ENCODE measurements around the gene NTS. TPM values are rescaled to one million over a fixed set of nuclear protein-coding genes. Genes with fewer than 3 reads are reported as not detected.

NTS gene
- total and polyA plus RNA-seq, 3 experiments from 2014 or later = not detected

- ChIA-PET CTCF (no interaction called here), POLR2A (no interaction called here)
- H3K36me3 Mint-ChIP-seq = no peaks in the 10 kb centered on the region
These were observed 1.5 kb upstream of the NTS start for GRCh38 chr12:85872497-85873091.

DNA sequence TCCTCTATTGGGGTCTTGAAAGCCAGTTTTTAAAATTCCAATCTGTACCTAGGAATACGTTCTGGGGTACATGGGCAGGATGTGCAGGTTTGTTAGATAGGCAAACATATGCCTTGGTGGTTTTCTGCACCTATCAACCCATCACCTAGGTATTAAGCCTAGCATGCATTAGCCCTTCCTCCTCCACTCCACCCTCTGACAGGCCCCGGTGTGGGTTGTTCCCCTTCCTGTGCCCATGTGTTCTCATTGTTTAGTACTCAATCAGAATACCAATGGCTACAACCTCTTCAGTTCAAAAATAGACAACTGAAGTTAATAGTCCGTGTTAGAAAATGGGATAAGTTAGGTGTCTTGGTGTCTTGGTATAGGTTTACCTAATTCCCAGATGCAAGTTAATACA is 3.4 kb downstream of the NTS start:
- no peak overlapping the region for H3K27ac Mint-ChIP-seq
- Histone ChIP-seq H3K4me1 (ENCODE audit: insufficient read depth, low read length) (no peaks in the 10 kb centered on the region), H3K27ac (ENCODE audit: low read depth, low read length) (no peak overlapping the region), H3K36me3 (ENCODE audit: insufficient read depth, low read length) (no peaks in the 10 kb centered on the region), H3K4me3 (ENCODE audit: low read length) (no peak overlapping the region), H3K27me3 (ENCODE audit: insufficient read depth, low read length, poor library complexity, severe bottlenecking) (no peaks in the 10 kb centered on the region), H3K9me3 (ENCODE audit: low read length) (no peaks in the 10 kb centered on the region)
- DNase-seq = no peak
- POLR2A ChIA-PET = no interaction called here
- no peaks in the 10 kb centered on the region for H3K9me3 Mint-ChIP-seq
- no peaks in the 10 kb centered on the region for H3K36me3 Mint-ChIP-seq
- no peak overlapping the region for H3K4me3 Mint-ChIP-seq
- CTCF ChIA-PET = no interaction called here
- H3K27me3 Mint-ChIP-seq = no peaks in the 10 kb centered on the region
- H3K4me1 Mint-ChIP-seq = no peaks in the 10 kb centered on the region

More at GRCh38 chr12:85872497-85873091, 1.5 kb upstream of the NTS start:
- no peak overlapping the region for H3K4me3 ChIP-seq (ENCODE audit: low read length)
- Mint-ChIP-seq H3K4me1 (no peaks in the 10 kb centered on the region), H3K27ac (no peak overlapping the region), H3K9me3 (no peaks in the 10 kb centered on the region), H3K4me3 (no peak overlapping the region), H3K27me3 (no peaks in the 10 kb centered on the region)
- DNase-seq = no peak
- no peaks in the 10 kb centered on the region for H3K9me3 ChIP-seq (ENCODE audit: low read length)
- no peaks in the 10 kb centered on the region for H3K27me3 ChIP-seq (ENCODE audit: insufficient read depth, low read length, poor library complexity, severe bottlenecking)
- H3K27ac ChIP-seq (ENCODE audit: low read depth, low read length) = no peak overlapping the region
- H3K36me3 ChIP-seq (ENCODE audit: insufficient read depth, low read length) = no peaks in the 10 kb centered on the region
- H3K4me1 ChIP-seq (ENCODE audit: insufficient read depth, low read length) = no peaks in the 10 kb centered on the region

DNA sequence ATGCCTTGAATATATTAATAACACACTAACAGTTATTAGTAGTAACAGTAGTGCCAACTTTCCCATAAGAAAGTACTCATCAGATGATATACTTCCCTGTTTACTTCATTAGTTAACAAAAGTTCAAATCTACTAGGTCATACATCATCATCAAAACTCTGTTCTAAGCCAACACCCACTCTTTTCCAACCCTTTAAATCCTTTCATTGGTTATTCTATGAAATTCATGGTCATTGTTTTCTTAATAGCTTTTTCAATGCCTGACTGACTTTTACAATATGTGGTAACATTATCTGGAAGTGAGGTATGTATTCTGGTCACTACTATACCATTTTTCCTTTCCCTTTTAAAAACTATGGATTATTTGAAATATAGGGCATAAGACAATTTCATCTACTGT is 9.7 kb downstream of the NTS start:
- ChIA-PET POLR2A (no interaction called here), CTCF (no interaction called here)
- DNase-seq = no peak
- H3K9me3 ChIP-seq (ENCODE audit: low read length) = no peaks in the 10 kb centered on the region
- Mint-ChIP-seq H3K4me3 (no peak overlapping the region), H3K27me3 (no peaks in the 10 kb centered on the region), H3K4me1 (no peaks in the 10 kb centered on the region), H3K9me3 (peaks cover 0 to 4% (median 0%) of the 10 kb centered on the region in 5 donors), H3K27ac (no peak overlapping the region), H3K36me3 (no peaks in the 10 kb centered on the region)
- no peaks in the 10 kb centered on the region for H3K27me3 ChIP-seq (ENCODE audit: insufficient read depth, low read length, poor library complexity, severe bottlenecking)
- no peak overlapping the region for H3K4me3 ChIP-seq (ENCODE audit: low read length)
- H3K4me1 ChIP-seq (ENCODE audit: insufficient read depth, low read length) = no peaks in the 10 kb centered on the region
- no peak overlapping the region for H3K27ac ChIP-seq (ENCODE audit: low read depth, low read length)
- no peaks in the 10 kb centered on the region for H3K36me3 ChIP-seq (ENCODE audit: insufficient read depth, low read length)

GRCh38 chr12:85894653-85895052 is 20.6 kb downstream of the NTS start:
- Histone ChIP-seq H3K27me3 (ENCODE audit: insufficient read depth, low read length, poor library complexity, severe bottlenecking) (no peaks in the 10 kb centered on the region), H3K27ac (ENCODE audit: low read depth, low read length) (no peak overlapping the region), H3K4me1 (ENCODE audit: insufficient read depth, low read length) (no peaks in the 10 kb centered on the region), H3K36me3 (ENCODE audit: insufficient read depth, low read length) (no peaks in the 10 kb centered on the region), H3K4me3 (ENCODE audit: low read length) (no peak overlapping the region), H3K9me3 (ENCODE audit: low read length) (no peaks in the 10 kb centered on the region)
- POLR2A ChIA-PET = no interaction called here
- Mint-ChIP-seq H3K4me1 (no peaks in the 10 kb centered on the region), H3K27me3 (no peaks in the 10 kb centered on the region), H3K9me3 (peaks cover 0 to 15% (median 2%) of the 10 kb centered on the region in 5 donors), H3K36me3 (no peaks in the 10 kb centered on the region), H3K4me3 (no peak overlapping the region), H3K27ac (no peak overlapping the region)
- CTCF ChIA-PET = no interaction called here
- DNase-seq = no peak

- H3K36me3 Mint-ChIP-seq = no peaks in the 10 kb centered on the region
- no peak overlapping the region for H3K4me3 Mint-ChIP-seq
- no peaks in the 10 kb centered on the region for H3K9me3 ChIP-seq (ENCODE audit: low read length)
- no peaks in the 10 kb centered on the region for H3K4me1 ChIP-seq (ENCODE audit: insufficient read depth, low read length)
- peak in 1 of 5 donors; percentile 4 for DNase-seq
- H3K4me3 ChIP-seq (ENCODE audit: low read length) = no peak overlapping the region
- CTCF ChIA-PET = no interaction called here
- H3K36me3 ChIP-seq (ENCODE audit: insufficient read depth, low read length) = no peaks in the 10 kb centered on the region
- H3K9me3 Mint-ChIP-seq = peaks cover 0 to under 1% (median 0%) of the 10 kb centered on the region in 5 donors
- no peaks in the 10 kb centered on the region for H3K27me3 ChIP-seq (ENCODE audit: insufficient read depth, low read length, poor library complexity, severe bottlenecking)
- no peaks in the 10 kb centered on the region for H3K4me1 Mint-ChIP-seq
- H3K27me3 Mint-ChIP-seq = no peaks in the 10 kb centered on the region
- no peak overlapping the region for H3K27ac ChIP-seq (ENCODE audit: low read depth, low read length)
- H3K27ac Mint-ChIP-seq = no peak overlapping the region
- POLR2A ChIA-PET = no interaction called here
These were observed 46.3 kb downstream of the NTS start for GRCh38 chr12:85920324-85920947.

- POLR2A ChIA-PET = no interaction called here
- CTCF ChIA-PET = no interaction called here
- H3K9me3 ChIP-seq (ENCODE audit: low read length) = no peaks in the 10 kb centered on the region
- no peaks in the 10 kb centered on the region for H3K4me1 ChIP-seq (ENCODE audit: insufficient read depth, low read length)
- H3K27ac ChIP-seq (ENCODE audit: low read depth, low read length) = no peak overlapping the region
- no peaks in the 10 kb centered on the region for H3K27me3 Mint-ChIP-seq
- H3K9me3 Mint-ChIP-seq = peaks cover 0 to 4% (median 2%) of the 10 kb centered on the region in 5 donors
- no peaks in the 10 kb centered on the region for H3K4me1 Mint-ChIP-seq
- H3K4me3 Mint-ChIP-seq = no peak overlapping the region
- DNase-seq = no peak
- H3K36me3 Mint-ChIP-seq = no peaks in the 10 kb centered on the region
- no peaks in the 10 kb centered on the region for H3K36me3 ChIP-seq (ENCODE audit: insufficient read depth, low read length)
- no peak overlapping the region for H3K27ac Mint-ChIP-seq
- H3K4me3 ChIP-seq (ENCODE audit: low read length) = no peak overlapping the region
- H3K27me3 ChIP-seq (ENCODE audit: insufficient read depth, low read length, poor library complexity, severe bottlenecking) = no peaks in the 10 kb centered on the region
These were observed 49.8 kb downstream of the NTS start for GRCh38 chr12:85923767-85924331.

DNA sequence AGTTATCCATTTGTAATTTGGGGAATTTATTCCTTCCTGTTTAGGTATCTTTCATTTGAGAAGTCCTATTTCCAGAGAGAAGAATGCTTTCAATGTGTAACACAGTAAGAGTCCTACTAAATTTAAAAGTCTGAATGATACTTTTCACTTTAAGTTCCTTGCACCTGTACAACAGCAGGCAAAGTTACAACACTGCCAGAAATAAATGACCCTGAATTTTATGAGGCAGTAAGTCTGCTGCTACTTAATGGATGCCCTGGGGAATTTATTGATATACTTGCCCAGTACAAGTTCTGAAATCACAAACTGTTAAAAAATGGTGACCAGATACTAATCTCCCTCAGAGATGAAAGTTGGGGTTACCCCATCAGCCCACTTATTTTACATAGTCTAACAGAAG is 53.1 kb downstream of the NTS start:
- Mint-ChIP-seq H3K36me3 (no peaks in the 10 kb centered on the region), H3K4me1 (no peaks in the 10 kb centered on the region), H3K4me3 (no peak overlapping the region), H3K27ac (no peak overlapping the region), H3K9me3 (peaks cover 0 to 5% (median 3%) of the 10 kb centered on the region in 5 donors), H3K27me3 (no peaks in the 10 kb centered on the region)
- Histone ChIP-seq H3K36me3 (ENCODE audit: insufficient read depth, low read length) (no peaks in the 10 kb centered on the region), H3K27me3 (ENCODE audit: insufficient read depth, low read length, poor library complexity, severe bottlenecking) (no peaks in the 10 kb centered on the region), H3K4me1 (ENCODE audit: insufficient read depth, low read length) (no peaks in the 10 kb centered on the region), H3K9me3 (ENCODE audit: low read length) (no peaks in the 10 kb centered on the region), H3K4me3 (ENCODE audit: low read length) (no peak overlapping the region), H3K27ac (ENCODE audit: low read depth, low read length) (no peak overlapping the region)
- no peak for DNase-seq
- ChIA-PET CTCF (no interaction called here), POLR2A (no interaction called here)
